Endothelial cell of umbilical vein (primary cell): ENCODE measurements around the gene SMIM21. TPM values are rescaled to one million over a fixed set of nuclear protein-coding genes. Genes with fewer than 3 reads are reported as not detected.

ENCODE experiments used
- BruUV-seq: library from RNA; stranded (reverse); fragments of 400-500 nt; replicated peaks from 2 replicates; lab custom pipeline; 2021; lab: Mats Ljungman, UMichigan
- CTCF ChIA-PET: fragments of 300-600, 350-600 bp; sonication (Branson Sonifier 250); formaldehyde crosslinking; loops from one replicate; lab custom pipeline; 2021; ENCODE audit warnings: antibody characterized with exemption, inconsistent platforms; lab: Charles Lee
- POLR2A ChIA-PET: fragments of 300-600, 350-600 bp; sonication (Branson Sonifier 250); formaldehyde crosslinking; loops from one replicate; lab custom pipeline; 2021; ENCODE audit warnings: antibody characterized with exemption, inconsistent platforms; lab: Charles Lee
- DNase-seq: peaks from one replicate; pipeline ENCODE4 v3.0.0-alpha.2; 2011; ENCODE audit warnings: low read depth, low spot score
- FAIRE-seq: peaks from 2 replicates; lab custom pipeline; 2011; peaks lifted over from hg19 to GRCh38; lab: Jason Lieb, UNC
- H2AFZ ChIP-seq: 2 replicates; pipeline ENCODE4 v1.6.0; 2012; ENCODE audit warnings: low read depth, low read length, control low read depth, inconsistent platforms
- H3K27ac ChIP-seq: 2 replicates; pipeline ENCODE4 v1.5.1; 2011; ENCODE audit warnings: low read depth, mild to moderate bottlenecking, control low read depth, low read length, moderate library complexity; ENCODE audit not compliant: insufficient read depth
- H3K27me3 ChIP-seq, 2 experiments: 2 replicates each; pipeline versions ENCODE4 v1.6.0 to v1.6.1; 2011; ENCODE audit warnings: low read length in 2 of 2, mixed read lengths in 1 of 2; ENCODE audit not compliant: control insufficient read depth in 2 of 2, insufficient read depth in 2 of 2
- H3K36me3 ChIP-seq, 2 experiments: 2 replicates in 1 of 2; 3 replicates in 1 of 2; pipeline ENCODE4 v1.5.1; 2011; ENCODE audit warnings: low read length in 2 of 2, mild to moderate bottlenecking in 1 of 2, moderate library complexity in 1 of 2; ENCODE audit not compliant: control insufficient read depth in 2 of 2, insufficient read depth in 2 of 2; ENCODE audit errors: extremely low read depth in 1 of 2
- H3K4me1 ChIP-seq: 3 replicates; pipeline ENCODE4 v1.5.1; 2011; ENCODE audit warnings: mild to moderate bottlenecking, low read length; ENCODE audit not compliant: control insufficient read depth, insufficient read depth; ENCODE audit errors: extremely low read depth
- H3K4me2 ChIP-seq: 2 replicates; pipeline ENCODE4 v1.6.1; 2011; ENCODE audit warnings: low read length, control low read depth, mixed read lengths; ENCODE audit not compliant: insufficient read depth
- H3K4me3 ChIP-seq, 3 experiments: fragments of 200-600 bp in 1 of 3; sonication (generic), shearing (Covaris generic) in 1 of 3; replicated peaks in 1 of 3; 2 replicates each; pipeline ENCODE4 v1.5.1; 2011 to 2016; ENCODE audit warnings: control low read depth in 3 of 3, low read length in 3 of 3, mild to moderate bottlenecking in 2 of 3, inconsistent platforms in 1 of 3, low read depth in 1 of 3, moderate library complexity in 1 of 3; ENCODE audit not compliant: insufficient read depth in 1 of 3
- H3K79me2 ChIP-seq: 2 replicates; pipeline ENCODE4 v1.6.0; 2012; ENCODE audit warnings: low read length, inconsistent platforms; ENCODE audit not compliant: control insufficient read depth, insufficient read depth
- H3K9ac ChIP-seq: replicated peaks from 2 replicates; pipeline ENCODE3; 2011; ENCODE audit warnings: low read length, control low read depth; ENCODE audit not compliant: insufficient read depth; ENCODE audit errors: extremely low read depth
- H3K9me1 ChIP-seq: replicated peaks from 3 replicates; pipeline ENCODE4 v1.6.0; 2011; ENCODE audit warnings: mild to moderate bottlenecking, low read length; ENCODE audit not compliant: control insufficient read depth, insufficient read depth; ENCODE audit errors: extremely low read depth
- H3K9me3 ChIP-seq: replicated peaks from 2 replicates; pipeline ENCODE4 v1.5.1; 2012; ENCODE audit warnings: low read length, inconsistent platforms; ENCODE audit not compliant: control insufficient read depth, insufficient read depth
- H4K20me1 ChIP-seq: replicated peaks from 2 replicates; pipeline ENCODE3; 2011; ENCODE audit warnings: mild to moderate bottlenecking, low read length; ENCODE audit not compliant: control insufficient read depth, insufficient read depth; ENCODE audit errors: extremely low read depth
- EZH2 ChIP-seq: IDR thresholded peaks from 2 replicates; pipeline ENCODE4 v1.6.1; 2012; ENCODE audit warnings: borderline replicate concordance, low read depth, mild to moderate bottlenecking, moderate library complexity, low read length, inconsistent platforms; ENCODE audit not compliant: severe bottlenecking
- FOS ChIP-seq: IDR thresholded peaks from 2 replicates; pipeline ENCODE4 v1.6.1; 2011; ENCODE audit warnings: mild to moderate bottlenecking, low read length, moderate library complexity, borderline replicate concordance; ENCODE audit not compliant: insufficient read depth
- JUN ChIP-seq: IDR thresholded peaks from 2 replicates; pipeline ENCODE4 v1.6.1; 2011; ENCODE audit warnings: borderline replicate concordance, low read depth; ENCODE audit not compliant: insufficient read length, insufficient read depth
- MYC ChIP-seq: IDR thresholded peaks from one replicate; pipeline ENCODE4 v1.6.1; 2011; ENCODE audit warnings: mild to moderate bottlenecking, low read depth, low read length
- dilution Hi-C: fragments of 300-500 bp; cut with MboI; formaldehyde crosslinking; loops from one replicate; pipeline ENCODE4 v1.15.0; 2019; ENCODE audit warnings: low sequenced_read_pairs; ENCODE audit not compliant: extremely low pct_ligation_motif_present
- intact Hi-C: fragments of 100-400 bp; cut with micrococcal nuclease; formaldehyde crosslinking; loops from one replicate; pipeline ENCODE4 v1.10.0; 2022
- polyA plus RNA-seq, 4 experiments: library from polyadenylated mRNA; depleted of rRNA in 3 of 4; stranded (reverse) in 3 of 4; unstranded in 1 of 4; fragments of >200 nt; gene quantifications; 2 replicates each; pipeline versions ENCODE4 v1.2.1 to v1.2.3, GENCODE V29; 2011 to 2012; ENCODE audit warnings: missing spikeins in 1 of 4
- total RNA-seq: library from RNA; stranded (reverse); gene quantifications from 2 replicates; pipeline ENCODE4 v1.2.3, GENCODE V29; 2021
- TF ChIP-seq, protein P1 (sequence below): IDR thresholded peaks from 2 replicates; pipeline ENCODE4 v1.6.1; 2011; ENCODE audit not compliant: insufficient read depth, insufficient read length
- TF ChIP-seq, protein P2 (sequence below), 2 donors: IDR thresholded peaks; 1 replicate in 1 of 2; 2 replicates in 1 of 2; pipeline ENCODE4 v1.5.1; 2011; ENCODE audit warnings: low read length in 2 of 2, mild to moderate bottlenecking in 2 of 2, moderate library complexity in 2 of 2, control low read depth in 1 of 2, inconsistent platforms in 1 of 2, low read depth in 1 of 2; ENCODE audit not compliant: insufficient read depth in 1 of 2; ENCODE audit errors: extremely low read depth in 1 of 2

SMIM21 gene
- total and polyA plus RNA-seq, 2 donors (not counting 3 experiments of a cell fraction or from before 2014, with no cell fraction given): not detected

DNA sequence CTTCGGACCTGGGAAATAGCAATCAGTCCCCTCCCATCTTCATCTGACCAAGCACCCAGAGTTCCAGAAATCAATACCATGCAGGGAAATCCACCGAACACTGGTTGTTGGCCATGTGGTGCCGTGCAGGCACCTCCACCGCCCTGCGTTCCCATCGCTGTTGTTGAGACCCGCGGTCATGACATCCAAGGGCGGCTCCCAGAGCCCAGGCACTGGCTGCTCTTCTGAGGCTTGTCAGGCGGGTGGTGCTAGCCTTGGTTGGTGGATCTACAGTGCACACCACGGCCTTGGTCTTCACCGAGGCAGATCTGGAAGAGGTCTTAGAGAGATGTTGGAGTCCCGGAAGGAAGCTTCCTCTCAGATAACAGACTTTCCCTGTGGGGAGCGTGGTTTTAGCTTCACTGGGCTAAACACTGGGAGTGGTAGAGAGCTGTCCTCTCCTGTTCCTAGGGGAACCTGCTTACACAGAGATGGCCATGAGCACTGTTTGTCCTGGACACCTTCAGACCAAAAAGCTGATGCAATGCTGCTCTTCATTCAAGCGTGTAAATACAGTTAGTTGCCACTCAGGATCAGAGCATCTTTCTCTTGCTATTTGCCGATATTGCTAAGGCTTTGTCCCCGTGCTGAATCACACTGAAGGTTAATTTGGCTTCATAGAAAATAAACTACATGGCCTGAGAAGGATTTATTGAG lies 58.3 kb downstream of the SMIM21 start:
- no peaks in the 10 kb centered on the region for H3K9me1 ChIP-seq
- FAIRE-seq (no peak), DNase-seq (no peak)
- no peaks in the 10 kb centered on the region for H3K4me1 ChIP-seq
- TF ChIP-seq, protein P1, sequence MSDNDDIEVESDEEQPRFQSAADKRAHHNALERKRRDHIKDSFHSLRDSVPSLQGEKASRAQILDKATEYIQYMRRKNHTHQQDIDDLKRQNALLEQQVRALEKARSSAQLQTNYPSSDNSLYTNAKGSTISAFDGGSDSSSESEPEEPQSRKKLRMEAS: no peak
- no peak for TF ChIP-seq EZH2
- no peak for TF ChIP-seq JUN
- TF ChIP-seq FOS: no peak
- TF ChIP-seq MYC: no peak
- TF ChIP-seq, protein P2, sequence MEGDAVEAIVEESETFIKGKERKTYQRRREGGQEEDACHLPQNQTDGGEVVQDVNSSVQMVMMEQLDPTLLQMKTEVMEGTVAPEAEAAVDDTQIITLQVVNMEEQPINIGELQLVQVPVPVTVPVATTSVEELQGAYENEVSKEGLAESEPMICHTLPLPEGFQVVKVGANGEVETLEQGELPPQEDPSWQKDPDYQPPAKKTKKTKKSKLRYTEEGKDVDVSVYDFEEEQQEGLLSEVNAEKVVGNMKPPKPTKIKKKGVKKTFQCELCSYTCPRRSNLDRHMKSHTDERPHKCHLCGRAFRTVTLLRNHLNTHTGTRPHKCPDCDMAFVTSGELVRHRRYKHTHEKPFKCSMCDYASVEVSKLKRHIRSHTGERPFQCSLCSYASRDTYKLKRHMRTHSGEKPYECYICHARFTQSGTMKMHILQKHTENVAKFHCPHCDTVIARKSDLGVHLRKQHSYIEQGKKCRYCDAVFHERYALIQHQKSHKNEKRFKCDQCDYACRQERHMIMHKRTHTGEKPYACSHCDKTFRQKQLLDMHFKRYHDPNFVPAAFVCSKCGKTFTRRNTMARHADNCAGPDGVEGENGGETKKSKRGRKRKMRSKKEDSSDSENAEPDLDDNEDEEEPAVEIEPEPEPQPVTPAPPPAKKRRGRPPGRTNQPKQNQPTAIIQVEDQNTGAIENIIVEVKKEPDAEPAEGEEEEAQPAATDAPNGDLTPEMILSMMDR (IDR thresholded peaks at IDR 0.05; ENCODE audit: extremely low read depth in 1 of 2, insufficient read depth in 1 of 2, low read depth in 1 of 2, low read length in 2 of 2): no peak
- no peaks in the 10 kb centered on the region for H3K36me3 ChIP-seq
- H3K4me2 ChIP-seq: no peak overlapping the region
- H2AFZ ChIP-seq: no peak overlapping the region
- no peak overlapping the region for H3K27ac ChIP-seq
- no peak overlapping the region for H3K4me3 ChIP-seq
- ChIA-PET POLR2A (no interaction called here), CTCF (interaction anchor here (1.1 kb wide), 1 partner anchor 10 kb away, joined by 3 read pairs; no protein-coding TSS in a partner anchor)
- no peaks in the 10 kb centered on the region for H3K9me3 ChIP-seq
- no TSS peak for BruUV-seq
- intact Hi-C loops (loop anchor here (1.0 kb wide), 1 partner anchor 142 kb away; no protein-coding TSS in a partner anchor), dilution Hi-C loops (no loop called here)
- no peak overlapping the region for H3K9ac ChIP-seq
- H3K27me3 ChIP-seq: no peaks in the 10 kb centered on the region
- H4K20me1 ChIP-seq: no peaks in the 10 kb centered on the region
- H3K79me2 ChIP-seq: no peaks in the 10 kb centered on the region
